SK-N-DZ (cell line): Measurements from ENCODE around the gene TMEM176A.
"Not testable (repeated sequence)": the region's sequence is repeated elsewhere in the genome, so short reads cannot be mapped to it uniquely, and the experiment has no call there.

Experiments used
- DNase-seq: peaks from one replicate; pipeline ENCODE4 v3.0.0-alpha.2; 2015; ENCODE audit warnings: low spot score

The TMEM176A gene

GRCh38 chr7:150787321-150788281, 13.0 kb upstream of the TMEM176A start:
- DNase-seq = no peak

GRCh38 chr7:150788474-150789269, 11.9 kb upstream of the TMEM176A start:
- no peak for DNase-seq

DNA sequence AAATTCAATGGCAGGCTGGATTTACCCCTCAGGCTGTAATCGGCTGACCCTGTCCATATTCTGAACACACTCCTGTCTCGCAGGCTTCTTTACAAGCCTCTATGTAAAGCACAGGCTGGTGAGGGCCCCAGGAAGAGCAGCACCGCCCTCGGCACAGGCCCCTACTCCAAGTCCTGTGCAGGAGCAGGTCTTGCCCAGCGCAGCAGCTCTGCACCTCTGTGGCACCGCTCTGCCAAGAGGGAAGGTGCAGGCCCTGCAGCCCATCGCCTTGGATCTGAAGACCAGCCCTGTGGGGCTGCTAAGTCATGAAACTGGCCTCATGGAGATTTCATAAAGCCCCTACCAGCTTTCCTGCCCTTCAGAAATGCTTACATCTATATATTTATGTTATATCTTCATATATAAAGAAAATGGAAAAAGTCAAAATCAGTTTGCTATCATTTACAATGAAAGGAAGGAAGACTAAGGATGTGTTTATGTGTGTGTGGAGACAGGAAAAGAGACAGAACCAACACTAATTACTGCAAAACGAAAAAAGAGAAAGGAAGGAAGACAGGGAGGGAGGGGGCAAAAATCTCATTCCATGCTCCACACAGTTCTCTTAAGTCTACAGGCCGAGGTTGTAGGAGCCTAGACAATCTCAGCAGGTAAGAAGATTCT, 10.0 kb upstream of the TMEM176A start:
- no peak for DNase-seq

DNA sequence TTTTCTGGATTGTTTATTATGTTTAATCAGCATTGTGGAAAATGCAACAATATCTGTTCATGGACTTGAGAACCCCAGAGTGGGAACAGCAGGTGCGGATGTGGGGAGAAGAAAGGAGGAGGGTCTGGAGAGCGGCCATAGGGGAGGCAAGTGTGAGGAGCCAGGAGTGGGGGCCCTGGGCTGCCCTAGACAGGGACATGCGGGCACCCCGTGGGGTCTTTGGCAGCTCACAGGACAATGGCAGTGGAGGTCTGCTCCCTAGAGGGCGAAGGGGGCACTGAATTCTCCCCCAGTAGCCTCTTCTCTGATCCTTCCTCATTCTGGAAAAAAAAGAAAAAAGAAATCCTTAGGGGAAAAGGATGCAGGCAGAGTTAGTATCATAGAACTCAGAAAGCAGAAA, 9.3 kb upstream of the TMEM176A start:
- no peak for DNase-seq

DNA sequence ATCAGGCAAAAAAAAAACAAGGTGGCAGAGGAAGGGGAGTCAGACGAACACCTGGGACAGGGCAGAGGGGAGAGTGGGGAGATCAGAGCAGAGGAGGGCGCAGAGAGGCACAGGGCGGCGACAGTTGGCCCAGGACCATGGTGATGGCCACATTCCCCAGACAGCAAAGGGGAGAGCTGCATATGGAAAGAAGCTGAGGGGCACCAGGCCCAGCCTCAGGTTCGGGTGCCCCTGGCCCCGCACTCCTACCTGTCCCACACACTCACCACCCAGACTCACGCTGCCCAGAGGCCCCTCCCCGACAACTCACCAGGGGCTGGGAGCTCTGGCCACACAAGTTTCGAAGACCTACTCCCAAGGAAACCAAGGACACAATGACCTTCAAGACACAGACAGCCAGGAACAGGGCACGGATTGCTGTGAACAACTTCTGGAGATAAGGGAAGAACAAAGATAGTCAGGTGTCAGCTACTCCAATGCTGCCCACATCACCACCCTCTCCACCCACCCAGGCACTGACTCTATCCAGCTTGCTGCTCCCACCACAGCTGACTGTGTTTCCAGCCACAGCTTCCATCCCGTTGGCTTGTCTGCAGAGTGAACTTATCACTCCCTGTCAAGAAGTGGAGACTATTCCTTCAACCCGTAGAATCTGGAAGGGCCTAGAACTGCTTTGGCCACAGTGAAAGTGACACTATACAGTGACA, 8.7 kb upstream of the TMEM176A start:
- DNase-seq = no peak

- no peak for DNase-seq
These were observed 6.9 kb upstream of the TMEM176A start for GRCh38 chr7:150793569-150794238.

DNA sequence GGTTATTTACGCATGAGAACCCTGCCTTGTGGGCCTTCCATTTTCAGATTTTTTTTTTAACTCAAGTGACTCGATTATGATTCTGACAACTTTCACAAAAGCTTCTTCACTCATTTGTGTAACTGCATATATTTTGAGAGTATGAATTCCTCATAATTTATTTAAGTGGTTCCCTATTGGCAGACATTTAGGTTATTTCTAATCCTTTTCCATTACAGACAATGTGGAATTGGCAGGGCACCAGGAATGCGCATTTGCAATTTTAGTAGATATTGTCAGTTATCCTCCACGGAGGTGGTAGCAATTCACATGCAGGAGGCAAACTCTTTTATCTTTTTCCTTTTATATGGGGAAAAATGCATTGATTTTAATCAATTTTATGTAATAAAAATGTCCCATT, 2.9 kb upstream of the TMEM176A start:
- DNase-seq = no peak

- no peak for DNase-seq
These were observed 1.4 kb upstream of the TMEM176A start for GRCh38 chr7:150799156-150799555.

DNA sequence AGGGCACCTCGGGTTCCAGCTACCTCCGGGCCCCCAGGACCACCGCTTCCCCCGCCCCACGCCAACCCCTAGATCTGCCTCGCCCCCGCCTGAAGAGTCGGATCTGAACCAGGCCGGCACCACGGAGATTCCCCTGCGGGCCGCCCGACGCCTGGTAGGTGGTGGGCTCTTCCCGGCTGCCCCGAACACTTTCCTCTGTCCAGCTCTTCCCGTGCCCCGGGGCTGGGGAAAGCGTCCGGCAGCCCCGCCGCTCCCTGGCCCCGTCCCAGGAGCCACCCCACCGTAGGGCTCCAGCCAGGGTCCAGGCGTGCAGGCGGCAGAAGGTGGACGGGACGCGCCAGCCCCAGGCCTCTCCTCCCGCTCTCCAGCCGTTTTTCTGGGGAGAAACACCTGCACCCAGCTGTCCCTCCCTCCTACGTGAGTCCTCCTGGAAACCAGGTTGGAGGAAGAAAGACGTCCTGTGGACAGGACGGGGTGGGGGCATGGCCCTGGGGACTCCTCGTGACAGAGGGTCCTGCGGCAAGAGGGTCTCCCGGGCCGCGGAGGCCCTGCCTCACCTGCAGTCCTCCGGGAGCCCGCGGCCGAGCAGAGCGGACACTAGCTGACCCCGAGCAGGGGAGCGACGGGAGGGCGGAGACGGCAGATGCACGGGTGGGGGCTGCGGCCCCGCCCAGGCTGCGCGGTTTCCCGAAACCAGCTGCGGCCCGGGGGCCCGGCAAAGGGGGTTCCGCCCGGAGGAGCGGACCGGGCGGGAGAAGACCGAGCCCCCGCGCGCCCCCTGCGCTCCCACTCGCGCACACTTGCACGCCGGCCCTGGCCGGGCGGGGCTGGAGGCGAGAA, 608 bp upstream of the TMEM176A start, which contains the start of gene TMEM176B:
Gene TMEM176B, minus strand, starts transcription at position 624 of the 840 bp plus-strand sequence. CDS start 3,795 bp downstream, outside the sequence.
- no peak for DNase-seq

- no peak for DNase-seq
These were observed 825 bp downstream of the TMEM176A start for GRCh38 chr7:150801242-150801945.

DNA sequence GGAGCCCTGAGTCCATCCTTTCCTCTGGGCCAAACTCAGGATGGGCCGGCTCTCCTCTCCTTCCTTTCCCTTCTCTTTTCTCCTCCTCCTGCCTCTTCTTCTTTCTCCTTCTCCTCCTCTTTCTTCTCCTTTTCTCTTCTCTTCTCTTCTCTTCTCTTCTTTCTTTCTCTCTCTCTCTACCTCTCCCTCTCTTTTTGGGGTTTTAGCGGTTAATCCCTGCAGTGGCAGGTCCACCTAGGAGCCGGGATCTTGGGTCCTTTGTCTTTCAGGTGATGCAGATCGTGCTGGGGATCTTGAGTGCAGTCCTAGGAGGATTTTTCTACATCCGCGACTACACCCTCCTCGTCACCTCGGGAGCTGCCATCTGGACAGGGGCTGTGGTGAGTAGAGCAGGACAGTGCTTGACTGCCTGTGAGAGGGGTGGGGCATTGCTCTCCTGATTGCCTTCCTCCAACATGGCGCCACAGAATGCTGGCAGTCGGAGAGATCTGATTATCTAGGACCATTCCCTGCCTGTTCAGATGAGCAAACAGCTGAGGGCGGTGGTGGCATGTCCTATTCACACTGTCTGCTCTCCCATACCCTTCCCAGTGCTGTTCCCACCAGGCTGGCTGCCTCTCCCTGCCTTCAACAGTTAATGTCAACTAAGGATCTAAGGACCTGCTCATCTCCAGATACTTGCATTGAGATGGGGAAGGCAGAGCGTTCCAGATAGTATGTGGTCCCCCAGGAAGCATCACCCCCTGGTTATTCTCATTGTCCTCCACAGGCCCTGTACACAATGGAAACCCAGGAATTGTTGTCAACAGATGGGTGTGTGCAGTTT, 1.6 kb downstream of the TMEM176A start:
- no peak for DNase-seq

DNA sequence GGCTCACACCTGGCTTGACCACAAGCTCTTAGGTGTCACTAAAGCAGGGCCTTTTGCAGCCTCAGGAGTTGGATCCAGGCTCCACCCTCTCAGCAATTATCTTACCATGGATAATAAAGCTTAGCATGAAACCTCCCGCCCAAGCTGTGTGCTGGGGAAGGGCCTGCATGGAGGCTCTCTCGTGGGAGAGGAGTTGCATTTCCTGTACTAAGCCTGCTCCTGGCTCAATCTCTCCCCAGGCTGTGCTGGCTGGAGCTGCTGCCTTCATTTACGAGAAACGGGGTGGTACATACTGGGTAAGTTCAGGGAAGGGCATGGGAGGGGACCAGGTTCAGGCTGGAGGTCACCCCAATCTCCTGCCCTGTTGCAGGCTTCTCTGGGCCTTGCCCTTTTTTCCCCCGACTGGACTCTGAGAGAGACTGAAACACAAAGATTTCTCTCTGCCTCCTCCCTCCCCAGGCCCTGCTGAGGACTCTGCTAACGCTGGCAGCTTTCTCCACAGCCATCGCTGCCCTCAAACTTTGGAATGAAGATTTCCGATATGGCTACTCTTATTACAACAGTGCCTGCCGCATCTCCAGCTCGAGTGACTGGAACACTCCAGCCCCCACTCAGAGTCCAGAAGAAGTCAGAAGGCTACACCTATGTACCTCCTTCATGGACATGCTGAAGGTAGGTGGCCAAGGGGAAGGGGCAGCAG, 2.7 kb downstream of the TMEM176A start:
- DNase-seq = no peak

- no peak for DNase-seq
These were observed 4.2 kb downstream of the TMEM176A start for GRCh38 chr7:150804802-150805201.

GRCh38 chr7:150805864-150806263, 5.3 kb downstream of the TMEM176A start:
- DNase-seq = no peak

- DNase-seq = no peak
These were observed 5.9 kb downstream of the TMEM176A start for GRCh38 chr7:150806454-150806853.

- no peak for DNase-seq
These were observed 6.3 kb downstream of the TMEM176A start for GRCh38 chr7:150806863-150807262.

DNA sequence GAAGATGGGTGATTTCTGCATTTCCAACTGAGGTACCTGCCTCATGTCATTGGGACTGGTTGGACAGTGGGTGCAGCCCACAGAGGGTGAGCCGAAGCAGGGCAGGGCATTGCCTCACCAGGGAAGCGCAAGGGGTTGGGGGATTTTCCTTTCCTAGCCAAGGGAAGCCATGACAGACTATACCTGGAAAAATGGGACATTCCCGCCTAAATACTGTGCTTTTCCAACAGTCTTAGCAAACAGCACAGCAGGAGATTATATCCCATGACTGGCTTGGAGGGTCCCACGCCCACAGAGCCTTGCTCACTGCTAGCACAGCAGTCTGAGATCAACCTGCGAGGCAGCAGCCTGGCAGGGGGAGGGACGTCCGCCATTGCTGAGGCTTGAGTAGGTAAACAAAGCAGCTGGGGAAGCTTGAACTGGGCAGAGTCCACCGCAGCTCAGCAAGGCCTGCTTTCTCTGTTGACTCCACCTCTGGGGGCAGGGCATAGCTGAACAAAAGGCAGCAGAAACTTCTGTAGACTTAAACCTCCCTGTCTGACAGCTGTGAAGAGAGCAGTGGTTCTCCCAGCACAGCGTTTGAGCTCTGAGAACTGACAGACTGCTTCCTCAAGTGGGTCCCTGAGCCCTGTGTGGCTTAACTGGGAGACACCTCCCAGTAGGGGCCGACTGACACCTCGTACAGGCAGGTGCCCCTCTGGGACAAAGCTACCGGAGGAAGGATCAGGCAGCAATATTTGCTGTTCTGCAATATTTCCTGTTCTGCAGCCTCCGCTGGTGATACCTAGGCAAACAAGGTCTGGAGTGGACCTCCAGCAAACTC, 7.3 kb downstream of the TMEM176A start:
- DNase-seq = not testable (repeated sequence)
